NK-92 treated with Interleukin-12 subunit alpha and Interleukin-12 subunit beta, amount 100 ng/mL, for 24 hours (cell line): ENCODE measurements around the gene WNT11.
"Not testable (repeated sequence)": the region's sequence is repeated elsewhere in the genome, so short reads cannot be mapped to it uniquely, and the experiment has no call there.

ENCODE experiments used
- DNase-seq: peaks from one replicate; lab custom pipeline; 2025; lab: John Stamatoyannopoulos, UW

Gene WNT11

DNA sequence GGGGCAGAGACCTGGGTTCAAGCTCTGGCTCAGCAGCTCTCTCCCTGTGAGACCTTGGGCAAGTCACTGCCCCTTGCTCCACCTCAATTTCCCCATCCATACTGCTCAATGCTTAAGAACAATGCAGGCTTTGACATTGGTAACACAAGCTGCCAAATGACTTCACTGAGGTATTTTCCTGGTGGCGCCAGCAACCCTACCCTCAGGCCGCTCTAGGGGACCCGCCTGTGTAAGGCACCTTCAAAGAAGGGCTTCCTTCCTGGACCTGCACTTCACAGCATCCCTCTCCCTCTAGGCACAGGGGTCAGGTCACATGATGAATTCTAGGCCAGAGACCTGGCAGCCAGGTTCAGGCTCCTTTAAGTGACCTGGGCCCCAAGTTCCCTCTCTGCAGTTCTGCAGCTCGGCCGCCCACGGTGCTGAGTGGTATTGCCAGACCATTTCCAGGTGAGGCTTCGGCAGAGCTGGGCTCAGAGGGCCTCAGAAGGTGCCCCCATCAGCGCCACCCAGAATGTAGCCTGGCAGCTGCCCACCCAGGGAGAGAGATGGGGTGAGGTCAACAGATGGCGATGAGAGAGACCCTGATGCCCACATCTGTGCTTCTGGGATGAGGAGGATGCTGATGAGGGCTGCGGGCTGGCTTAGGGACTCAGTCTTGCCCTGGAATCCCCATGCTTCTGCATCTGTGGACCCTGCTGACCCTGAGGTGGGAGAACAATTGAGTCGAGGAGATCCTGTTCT, 4.5 kb downstream of the WNT11 start:
- DNase-seq = no peak

- no peak for DNase-seq
These were observed 5.2 kb downstream of the WNT11 start for GRCh38 chr11:76201056-76201455.

- DNase-seq = no peak
These were observed 6.0 kb downstream of the WNT11 start for GRCh38 chr11:76200006-76200940.

GRCh38 chr11:76198691-76199090, 7.6 kb downstream of the WNT11 start:
- not testable (repeated sequence) for DNase-seq

GRCh38 chr11:76197941-76198640, 8.2 kb downstream of the WNT11 start:
- no peak for DNase-seq

DNA sequence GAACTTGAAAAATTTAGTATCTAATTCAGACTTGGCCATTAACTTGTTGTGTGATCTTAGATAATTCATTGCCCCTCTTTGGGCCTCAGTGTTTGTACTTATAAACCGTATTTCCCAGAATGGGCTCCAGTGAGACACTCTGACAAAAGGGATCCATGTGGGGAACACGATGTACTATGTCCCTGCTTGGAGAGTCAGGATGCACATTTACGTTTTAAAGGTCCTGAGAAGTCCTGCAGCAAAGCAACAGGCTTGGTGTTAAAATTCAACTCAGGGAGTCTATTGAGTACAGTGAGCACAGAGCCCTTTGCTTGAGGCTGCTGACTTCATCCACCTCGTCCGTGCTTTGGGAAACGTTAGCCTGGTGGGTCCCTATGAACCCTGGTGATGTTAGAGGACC, 9.0 kb downstream of the WNT11 start:
- DNase-seq = no peak

GRCh38 chr11:76196849-76197248, 9.5 kb downstream of the WNT11 start:
- no peak for DNase-seq

DNA sequence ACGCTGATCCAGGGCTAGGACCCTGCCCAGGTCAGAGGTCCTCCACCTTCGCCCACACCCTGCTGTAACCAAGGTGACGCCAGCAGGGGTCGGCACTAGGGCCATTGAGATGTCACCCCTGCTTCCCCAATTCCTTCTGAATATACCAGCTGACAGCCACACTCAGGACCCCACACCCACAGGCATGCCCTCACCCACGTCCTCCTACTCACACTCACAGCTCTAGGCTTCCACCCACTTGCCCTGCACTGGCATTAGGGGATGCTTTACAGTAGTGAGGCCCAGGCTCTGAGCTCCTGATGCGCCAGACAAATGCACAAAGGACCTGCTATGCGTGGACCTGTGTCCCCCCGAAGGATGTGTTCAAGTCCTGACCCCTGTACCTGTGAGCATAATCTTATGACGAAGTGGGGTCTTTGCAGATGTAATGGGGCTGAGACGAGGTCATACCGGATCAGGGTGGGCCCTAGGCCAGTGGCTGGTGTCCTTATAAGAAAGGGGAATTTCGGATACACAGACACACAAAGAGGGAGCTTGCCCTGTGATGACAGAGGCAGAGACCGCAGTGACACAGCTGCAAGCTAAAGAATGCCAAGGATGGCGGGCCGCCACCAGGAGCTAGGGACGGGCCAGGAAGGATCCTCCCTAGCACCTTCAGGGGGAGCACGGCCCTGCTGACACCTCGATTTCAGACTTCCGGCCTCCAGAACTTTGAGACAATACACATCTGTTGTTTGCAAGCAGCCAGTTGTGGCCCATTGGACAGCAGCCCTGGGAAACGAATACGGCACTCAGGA, 11.2 kb downstream of the WNT11 start:
- DNase-seq = no peak

DNA sequence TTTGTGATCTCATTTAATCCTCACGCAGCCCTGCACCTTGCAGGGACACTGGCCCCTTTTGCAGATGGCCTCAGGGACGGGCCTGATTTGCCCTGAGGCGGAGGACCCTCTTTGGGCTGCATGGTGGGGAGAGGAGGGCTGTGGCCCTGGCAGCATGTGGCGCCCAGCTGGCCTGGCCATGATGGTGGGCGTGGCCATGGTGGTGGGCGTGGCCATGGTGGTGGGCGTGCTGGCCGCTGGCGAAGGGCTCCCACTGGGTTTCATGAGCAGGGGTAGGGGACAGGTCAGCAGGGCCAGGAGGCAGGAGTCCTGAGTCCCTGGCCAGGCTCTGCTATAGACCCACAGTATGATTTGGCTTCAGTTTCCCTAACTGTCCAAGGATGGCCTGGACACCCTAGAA, 13.1 kb downstream of the WNT11 start:
- DNase-seq = no peak

DNA sequence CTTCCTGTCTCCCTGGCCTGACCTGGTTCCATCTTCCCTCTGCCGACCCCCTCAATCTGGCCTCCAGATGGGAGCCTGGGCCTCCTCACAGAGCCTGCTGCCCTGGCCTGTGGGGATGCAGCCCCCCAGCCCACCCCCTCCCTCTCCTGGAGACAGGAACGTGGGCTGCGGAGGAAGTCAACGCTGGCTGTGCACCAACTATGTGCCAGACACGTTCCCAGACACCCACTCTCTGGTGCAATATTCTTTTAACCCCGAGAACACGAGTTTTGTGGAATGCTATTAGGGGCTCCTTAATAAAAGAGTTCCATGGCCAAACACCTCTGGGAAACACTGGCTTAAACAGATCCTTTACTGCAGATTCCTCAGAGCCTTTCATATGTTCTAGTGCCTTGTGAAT, 15.9 kb downstream of the WNT11 start:
- DNase-seq = no peak

- DNase-seq = no peak
These were observed 16.6 kb downstream of the WNT11 start for GRCh38 chr11:76189682-76190081.

DNA sequence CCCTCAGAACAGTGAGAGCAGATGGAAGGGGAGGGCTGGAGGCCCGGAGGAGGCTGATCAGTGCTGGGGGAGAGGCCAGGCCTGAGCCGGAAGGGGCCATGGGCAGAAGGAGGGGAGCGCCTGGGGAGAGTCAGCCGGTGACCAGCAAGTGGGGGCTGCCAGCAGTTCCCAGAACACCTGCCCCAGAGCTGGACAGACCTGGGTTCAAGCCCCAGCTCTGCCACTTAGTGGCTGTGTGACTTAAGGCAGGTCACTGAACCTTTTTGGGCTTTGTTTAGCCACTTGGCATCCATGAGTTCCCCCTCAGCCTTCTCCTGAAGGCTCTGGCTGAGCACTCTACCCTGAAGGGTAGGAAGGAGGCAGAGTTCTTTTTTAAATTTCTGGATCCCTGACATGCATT, 17.4 kb downstream of the WNT11 start:
- DNase-seq = no peak

- DNase-seq = no peak
These were observed 19.5 kb downstream of the WNT11 start for GRCh38 chr11:76186776-76187279.

DNA sequence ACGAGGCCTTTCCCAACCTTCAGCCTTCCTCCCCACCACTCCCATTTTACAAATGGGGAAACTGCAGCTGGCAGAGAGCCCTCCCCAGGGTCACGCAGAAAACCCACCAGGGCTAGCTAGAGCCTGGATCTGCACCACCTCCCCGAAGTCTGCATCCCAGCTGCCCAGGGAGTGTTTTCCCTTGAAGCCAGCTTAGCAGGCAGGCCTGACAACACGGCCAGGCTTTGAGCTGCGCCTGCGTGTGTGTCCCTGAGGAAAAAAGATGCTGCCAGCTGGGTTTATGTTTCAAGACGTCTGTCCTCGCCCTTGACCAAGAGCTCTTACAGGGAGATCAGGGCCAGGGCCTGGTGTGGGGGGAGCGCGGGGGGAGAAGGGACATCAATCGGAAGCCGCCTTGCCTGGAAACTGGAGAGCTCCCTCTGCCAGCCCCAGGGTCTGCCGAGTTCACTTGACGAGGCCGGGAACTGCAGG, 20.3 kb downstream of the WNT11 start:
- DNase-seq = no peak

DNA sequence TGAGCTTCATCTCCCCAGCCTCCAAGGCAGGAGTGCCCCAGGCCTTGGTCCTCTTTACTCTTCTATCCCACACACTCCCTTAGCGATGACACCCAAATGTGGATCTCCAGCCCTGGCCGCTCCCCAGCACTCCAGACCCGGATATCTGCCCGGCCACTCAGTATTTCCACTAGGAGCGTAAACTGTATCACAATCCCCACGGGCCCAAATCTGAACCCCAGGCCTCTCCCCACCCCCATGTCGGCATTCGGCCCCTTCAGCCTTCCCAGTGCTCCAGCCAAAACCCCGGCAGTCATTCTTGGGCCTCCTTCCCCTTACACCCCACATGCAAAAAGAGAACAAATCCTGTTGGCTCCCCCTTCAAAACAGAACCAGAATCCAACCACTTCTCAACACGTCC, 20.8 kb downstream of the WNT11 start:
- no peak for DNase-seq

DNA sequence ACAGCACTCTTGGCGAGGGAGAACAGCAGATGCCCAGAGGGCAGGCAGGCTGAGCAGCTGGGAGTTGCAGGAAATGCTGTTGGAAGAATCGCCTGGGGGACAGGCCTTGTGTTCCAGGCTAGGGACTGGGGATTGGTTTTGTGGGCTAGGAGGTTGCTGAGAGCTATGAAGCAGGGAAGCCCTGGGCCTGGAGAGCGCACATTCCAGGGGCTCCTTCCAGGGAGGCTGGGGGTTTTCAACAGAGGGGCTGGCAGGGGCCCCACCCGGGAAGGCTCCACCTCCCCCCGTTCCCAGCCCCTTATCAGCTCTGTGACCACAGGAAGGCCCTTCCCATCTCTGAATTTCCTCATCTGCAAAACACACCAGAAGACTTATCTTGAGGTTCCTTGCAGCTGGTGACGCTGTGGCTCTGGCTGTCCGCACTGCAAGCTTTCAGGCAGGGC, 21.7 kb downstream of the WNT11 start:
- no peak for DNase-seq

DNA sequence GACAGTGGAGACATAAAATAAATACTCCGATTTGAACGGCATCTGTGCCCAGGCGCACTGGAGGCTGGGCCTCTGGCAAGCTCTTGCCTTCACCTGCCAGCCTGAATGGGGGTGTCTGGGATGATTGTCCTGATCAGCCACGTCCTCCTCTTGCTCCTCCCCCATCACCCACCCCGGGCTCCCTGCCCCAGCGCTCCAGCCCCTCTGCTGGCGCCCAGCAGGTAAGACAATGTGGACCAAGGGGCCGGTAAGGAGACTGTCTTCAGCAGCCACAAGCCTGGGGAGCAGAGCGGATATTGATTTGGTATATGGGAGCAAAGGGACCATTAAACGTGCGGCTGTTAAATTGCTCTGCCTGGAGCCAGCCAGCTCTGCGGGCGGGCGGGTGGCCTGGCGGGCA, 24.9 kb downstream of the WNT11 start:
- DNase-seq = no peak

GRCh38 chr11:76179147-76179546, 27.2 kb downstream of the WNT11 start:
- no peak for DNase-seq

- no peak for DNase-seq
These were observed 29.0 kb downstream of the WNT11 start for GRCh38 chr11:76177250-76177686.

DNA sequence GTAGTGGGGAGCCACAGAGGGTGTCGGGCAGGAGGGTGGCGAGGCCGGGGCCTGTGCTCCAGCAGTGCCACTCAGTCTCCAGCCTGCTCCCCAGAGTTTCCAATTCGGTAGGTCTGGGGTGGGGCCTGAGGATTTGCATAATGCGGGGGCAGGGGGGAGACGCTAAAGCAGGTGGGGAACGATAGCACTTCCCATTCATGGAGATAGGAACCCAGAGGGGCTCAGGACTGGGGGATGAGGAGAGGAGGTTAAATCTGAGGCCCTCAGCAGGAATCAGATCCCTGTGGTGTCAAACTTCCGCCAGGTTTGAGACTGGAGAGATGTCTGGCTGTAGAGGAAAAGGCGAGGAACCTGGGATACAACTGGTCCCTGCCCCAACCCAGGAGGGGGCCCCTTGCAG, 29.8 kb downstream of the WNT11 start:
- DNase-seq = no peak

DNA sequence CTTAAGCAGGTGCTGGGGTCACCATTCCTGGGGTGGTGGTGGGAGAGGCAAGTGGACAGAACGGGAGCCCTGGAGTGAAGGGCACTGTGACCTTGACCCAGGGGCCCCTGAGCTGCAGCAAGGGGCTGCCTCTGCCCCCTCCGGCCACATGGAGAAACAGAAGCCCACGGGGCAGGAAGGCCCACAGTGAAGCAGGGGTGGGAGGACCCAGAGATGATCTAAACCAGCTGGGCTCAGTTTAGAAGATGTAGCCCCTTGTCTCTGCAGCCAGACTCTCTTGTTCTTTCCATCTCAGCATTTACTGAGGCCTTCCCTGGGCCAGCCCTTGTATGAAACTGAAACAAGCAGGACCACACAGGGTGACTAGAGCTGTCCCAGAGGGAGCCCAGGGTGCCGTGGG, 30.5 kb downstream of the WNT11 start:
- DNase-seq = no peak
